ENCODE results near the gene ALS2CL.

ALS2CL gene

GRCh38 chr3:46675426-46675825, 18.1 kb downstream of the ALS2CL start:
- no peak for DNase-seq

DNA sequence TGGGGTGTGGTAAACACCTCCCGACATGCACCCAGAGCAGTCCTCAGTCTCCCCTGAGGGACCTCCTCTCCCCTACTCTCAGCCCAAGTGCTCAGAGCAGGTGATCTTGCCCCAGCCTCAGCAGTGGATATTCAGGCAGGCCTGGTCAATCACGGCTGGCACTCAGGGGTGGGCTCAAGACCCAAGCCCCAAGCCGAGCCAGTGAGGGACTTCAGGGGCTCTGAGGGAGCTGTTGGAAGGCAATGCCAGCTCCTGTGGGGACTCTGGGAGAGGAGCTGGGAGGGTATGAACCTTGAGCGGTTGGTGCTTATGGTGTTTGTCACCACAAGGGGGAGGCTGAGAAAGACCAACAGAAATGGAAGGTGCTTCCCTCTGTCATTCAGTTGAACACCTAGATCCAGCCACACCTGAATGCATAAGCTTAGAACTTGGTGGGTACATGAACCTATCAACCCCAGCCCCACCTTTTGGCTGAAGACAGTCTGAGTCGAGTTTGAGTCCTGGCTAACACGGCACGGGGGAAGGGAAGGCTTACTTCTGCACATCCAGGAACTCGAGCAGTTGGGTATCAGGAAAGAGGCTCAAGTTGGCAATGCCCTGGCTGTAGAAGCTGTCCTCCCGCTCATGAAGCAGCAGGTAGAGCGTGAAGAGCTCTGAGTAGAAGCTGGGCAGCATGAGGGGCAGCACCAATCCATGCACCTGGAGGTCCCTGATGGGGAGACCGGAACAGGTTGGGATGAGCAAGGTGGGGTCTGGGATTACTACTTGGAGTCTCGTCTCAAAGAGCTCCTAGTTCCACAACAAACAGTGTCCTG, 19.2 kb downstream of the ALS2CL start:
- no peak for DNase-seq

DNA sequence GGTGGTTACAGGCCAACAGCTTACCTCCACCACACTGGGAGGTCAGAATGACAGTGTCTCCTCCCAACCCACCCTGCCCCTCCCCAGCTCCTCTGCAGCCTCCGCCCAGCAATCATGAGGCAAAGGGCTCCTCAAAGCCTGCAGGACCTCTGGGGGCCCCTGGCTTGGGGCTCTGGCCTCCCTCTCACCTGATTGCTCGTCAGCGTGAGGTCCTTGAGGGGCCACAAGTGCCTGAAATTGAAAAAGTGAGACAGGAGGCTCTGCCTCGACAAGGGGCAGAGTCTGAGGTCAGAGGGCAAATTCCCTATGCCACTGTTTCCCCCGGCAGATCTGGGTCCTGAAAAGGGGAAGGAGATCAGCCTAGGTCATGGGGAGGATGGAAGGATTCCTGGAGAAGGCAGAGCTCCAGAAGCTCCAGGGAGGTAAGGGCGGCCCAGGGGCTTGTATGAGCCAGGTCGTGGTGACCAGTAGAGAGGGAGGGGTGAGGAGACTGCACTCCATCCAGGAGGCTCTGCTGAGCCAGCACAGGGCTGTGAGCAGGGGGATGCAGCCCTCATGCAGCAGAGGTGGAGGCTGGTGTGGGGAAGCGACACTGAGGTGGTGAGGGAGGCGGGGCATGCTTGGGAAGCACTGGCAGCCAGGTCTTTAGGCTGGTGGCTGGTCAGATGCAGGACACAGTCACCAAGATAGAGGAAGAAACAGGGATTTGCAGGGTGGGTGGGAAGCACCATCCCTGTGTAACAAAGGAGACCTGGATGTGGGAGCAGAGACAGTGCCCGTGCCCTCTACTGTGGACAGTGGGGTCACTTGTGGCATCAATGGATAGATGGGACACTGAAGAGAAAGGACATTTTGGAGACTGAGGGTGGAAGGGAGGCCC, 20.1 kb downstream of the ALS2CL start:
- DNase-seq, result no peak

- DNase-seq, result no peak
These were observed 21.2 kb downstream of the ALS2CL start for GRCh38 chr3:46672349-46672695.

- DNase-seq, result no peak
These were observed 21.7 kb downstream of the ALS2CL start for GRCh38 chr3:46671541-46672348.

DNA sequence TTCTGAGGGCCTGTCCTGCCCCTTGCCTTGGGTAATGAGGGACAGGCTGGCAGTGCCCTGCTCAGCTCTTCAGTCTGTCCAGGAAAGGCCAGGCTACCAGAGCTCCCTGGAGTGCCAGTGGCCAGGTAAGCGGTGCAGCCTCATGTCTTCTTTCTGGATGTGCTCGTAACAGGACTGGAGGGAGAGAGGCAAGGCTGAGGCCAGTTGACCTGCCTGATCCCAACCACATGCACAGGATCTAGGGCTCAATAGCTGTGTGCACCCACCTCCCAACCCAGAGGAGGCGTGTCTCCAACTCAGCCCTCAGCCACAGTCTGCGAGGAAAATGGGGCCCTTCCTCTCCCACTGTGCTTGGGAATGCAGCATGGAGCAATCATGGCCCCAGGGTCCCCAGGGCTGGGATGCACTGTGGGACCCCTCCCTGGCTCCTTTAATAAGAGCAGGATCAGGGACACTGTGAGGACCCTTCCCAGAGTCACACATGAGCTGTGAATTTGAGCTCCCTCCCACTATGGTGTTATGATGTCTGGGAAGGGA, 22.5 kb downstream of the ALS2CL start:
- no peak for DNase-seq

DNA sequence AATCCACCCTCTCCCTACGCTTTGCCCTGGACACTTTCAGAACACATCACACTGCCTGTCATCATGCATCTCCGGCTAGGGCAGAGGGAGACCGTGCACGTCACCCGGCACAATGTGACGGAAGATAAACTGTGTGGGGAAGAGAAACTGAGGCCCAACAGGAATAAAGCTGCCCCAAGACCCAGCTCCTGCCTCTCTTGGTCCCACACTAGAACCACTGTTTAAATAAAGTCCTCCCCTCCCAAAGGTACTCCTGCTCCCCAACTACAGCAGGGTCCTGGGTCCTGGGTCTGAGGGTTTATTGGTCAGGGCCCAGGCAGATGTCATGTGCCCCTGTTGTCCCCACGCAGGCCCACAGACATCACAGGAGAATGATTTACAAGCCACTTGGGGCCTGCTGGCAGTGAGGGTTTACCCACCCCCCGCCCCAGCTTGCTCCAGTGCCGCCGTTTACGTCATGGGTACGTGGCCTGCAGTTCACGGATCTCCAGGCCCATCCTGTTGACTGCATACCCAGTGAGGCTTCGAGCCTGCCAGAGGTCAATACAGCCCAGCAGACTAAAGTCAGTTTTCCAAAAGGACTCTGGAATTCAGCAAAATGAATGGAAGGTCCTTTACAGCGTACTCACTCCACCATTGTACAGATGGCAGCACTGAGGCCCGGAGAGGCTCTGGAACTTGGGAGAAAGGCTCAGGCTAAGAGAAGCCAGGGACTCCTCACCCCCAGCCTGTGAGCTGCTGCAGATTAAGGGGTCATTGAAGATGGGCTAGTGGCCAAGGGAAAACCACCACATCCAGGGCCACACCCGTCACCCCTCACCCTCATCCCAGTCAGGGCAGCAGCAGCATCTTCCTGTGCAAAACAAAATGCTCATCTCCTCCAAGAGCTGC, 23.2 kb downstream of the ALS2CL start:
- DNase-seq, result no peak

DNA sequence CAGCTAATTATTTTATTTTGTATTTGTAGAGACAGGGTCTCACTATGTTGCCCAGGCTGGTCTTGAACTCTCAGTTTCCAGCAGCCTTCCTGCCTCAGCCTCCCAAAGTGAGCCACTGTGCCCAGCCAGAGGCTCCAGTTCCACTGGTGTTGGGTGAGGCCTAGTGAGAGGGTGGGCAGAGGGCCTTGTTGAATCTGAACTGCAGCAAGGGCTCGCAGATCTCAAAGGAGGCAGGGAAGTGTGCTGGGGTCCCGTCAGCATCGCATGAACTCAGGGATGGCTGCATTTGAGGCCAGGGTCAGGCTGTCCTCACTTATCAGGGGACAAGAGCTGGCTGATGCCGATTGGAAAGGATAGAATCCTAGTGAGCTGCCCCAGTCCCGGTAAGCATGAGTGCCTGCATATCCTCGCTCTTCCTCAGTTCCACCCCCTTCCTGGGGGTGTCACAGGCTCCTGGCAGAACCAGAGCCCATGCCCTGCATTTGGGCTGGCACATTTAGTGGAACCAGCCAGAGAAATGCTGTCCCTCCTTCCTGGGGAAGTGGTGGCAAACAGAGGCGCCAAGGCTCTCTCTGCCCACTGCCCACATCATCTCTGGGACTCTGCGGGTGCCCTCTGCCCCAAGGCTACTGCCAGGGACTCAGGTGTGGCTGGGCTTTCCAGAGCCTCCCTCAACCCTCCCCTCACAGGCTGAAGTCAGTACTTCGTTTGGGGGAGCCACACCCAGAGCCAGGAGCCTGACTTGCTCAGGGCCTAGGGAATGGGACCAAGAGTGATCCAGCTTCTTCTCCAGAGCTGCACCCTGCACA, 24.1 kb downstream of the ALS2CL start:
- no peak for DNase-seq

GRCh38 chr3:46668591-46668990, 24.9 kb downstream of the ALS2CL start:
- no peak for DNase-seq

GRCh38 chr3:46668116-46668515, 25.4 kb downstream of the ALS2CL start:
- no peak for DNase-seq

DNA sequence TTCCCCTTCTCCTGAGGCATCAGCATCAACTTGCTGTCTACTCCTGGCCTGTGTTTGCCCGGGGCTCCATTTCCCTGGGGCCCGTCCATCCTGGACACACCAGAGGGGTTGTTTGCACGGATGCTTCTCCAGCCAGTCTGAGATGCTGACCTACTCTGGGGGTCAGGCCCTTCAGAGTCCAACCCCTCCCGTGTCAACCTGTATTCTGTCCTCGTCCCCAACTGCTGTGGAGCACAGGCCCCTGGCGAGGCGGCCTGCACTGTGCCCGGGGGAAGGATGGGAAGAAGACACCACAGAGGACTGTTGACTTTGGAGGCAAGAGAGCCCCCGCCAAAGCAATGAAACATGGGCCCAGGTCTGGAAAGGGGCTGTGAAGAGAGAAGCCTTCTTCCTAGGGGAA, 25.8 kb downstream of the ALS2CL start:
- DNase-seq, result no peak

GRCh38 chr3:46667061-46667621, 26.3 kb downstream of the ALS2CL start:
- no peak for DNase-seq

DNA sequence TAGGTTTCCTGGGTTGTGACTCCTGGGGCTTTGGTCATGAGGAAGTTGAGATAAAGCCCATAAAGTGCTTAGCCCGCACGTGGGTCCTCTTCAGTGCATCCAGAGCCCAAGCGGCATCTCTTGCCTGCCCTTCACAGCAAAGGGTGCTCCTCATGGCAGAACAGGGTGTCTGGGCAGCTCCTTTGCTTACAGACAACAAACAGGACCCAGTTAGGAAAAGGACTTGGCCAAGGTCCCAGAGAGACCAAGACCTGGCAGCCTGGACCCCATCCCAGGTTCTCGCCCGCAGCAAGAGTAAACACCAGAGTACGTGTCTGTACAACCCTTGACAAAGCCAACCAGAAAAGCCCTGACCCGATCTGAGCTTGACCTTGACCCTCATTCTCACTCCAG, 27.0 kb downstream of the ALS2CL start:
- DNase-seq, result no peak

- no peak for DNase-seq
These were observed 27.6 kb downstream of the ALS2CL start for GRCh38 chr3:46665763-46666452.

GRCh38 chr3:46664971-46665762, 28.3 kb downstream of the ALS2CL start:
- DNase-seq, result no peak

DNA sequence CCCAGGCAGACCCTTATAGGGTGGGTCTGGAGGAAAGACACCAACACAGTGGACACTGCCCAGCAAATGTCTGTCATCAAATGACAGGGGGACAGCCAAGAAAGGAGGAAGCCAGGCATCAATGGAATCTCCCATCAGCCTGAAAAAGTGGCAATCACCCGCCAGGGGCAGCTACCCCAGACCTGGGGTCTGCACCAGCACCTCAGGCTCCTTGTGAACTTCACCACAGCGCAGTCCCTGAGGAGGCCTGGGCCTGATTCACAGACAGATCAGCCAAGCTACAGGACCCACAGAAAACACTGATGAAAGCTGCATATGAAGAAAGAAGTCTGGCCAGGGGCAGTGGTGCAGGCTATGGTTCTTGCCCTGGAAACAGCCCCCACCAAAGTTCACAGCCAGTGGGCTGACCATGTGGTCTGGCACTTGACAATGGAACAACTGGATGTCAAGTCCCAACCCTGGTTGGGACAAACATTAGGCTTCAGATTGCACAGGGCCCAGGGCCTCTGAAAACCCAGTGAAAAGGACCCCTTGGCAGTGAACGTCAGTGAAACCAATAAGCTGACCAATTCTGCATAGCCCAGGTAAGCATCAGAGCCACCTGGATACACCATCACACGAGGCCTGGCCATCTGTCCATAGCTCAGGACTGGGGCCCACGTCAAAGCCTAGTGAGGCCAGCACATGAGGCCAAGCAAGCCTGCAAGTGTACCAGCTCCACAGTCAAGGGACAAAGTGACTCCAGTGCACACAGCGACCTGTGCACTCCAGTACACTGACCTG, 29.1 kb downstream of the ALS2CL start:
- DNase-seq, result no peak

GRCh38 chr3:46663591-46664135, 29.8 kb downstream of the ALS2CL start:
- DNase-seq, result peak; percentile 6

All from CD4-positive, alpha-beta T cell treated with Interleukin-17A for 1 hour (primary cell).